HCT116 (cell line): ENCODE measurements around the gene PRLR. TPM values are rescaled to one million over a fixed set of nuclear protein-coding genes. Genes with fewer than 3 reads are reported as not detected.
A peak's percentile ranks its signal among the peaks of the same experiment; 100 is the strongest.

Experiments
- ATAC-seq: fragments of 200-7000 bp; cut with Tn5 transposase; 2 replicates; pipeline ENCODE4 v1.9.1; 2020; ENCODE audit warnings: mild to moderate bottlenecking, moderate library complexity
- BruUV-seq: library from RNA; stranded (reverse); fragments of 400-500 nt; replicated peaks from 2 replicates; lab custom pipeline; 2021; lab: Mats Ljungman, UMichigan
- CTCF ChIA-PET: fragments of 300-600 bp; sonication (Branson Sonifier 250); formaldehyde crosslinking; loops from one replicate; lab custom pipeline; 2021; ENCODE audit warnings: antibody characterized with exemption; lab: Charles Lee
- POLR2A ChIA-PET: fragments of 300-600, 350-600 bp; sonication (Branson Sonifier 250); formaldehyde crosslinking; loops from one replicate; lab custom pipeline; 2021; ENCODE audit warnings: antibody characterized with exemption; lab: Charles Lee
- RAD21 ChIA-PET, 2 experiments: fragments of 300-600 bp; sonication (Branson Sonifier 250); formaldehyde crosslinking; loops; one replicate each; lab custom pipeline; 2023; ENCODE audit warnings: low total read pairs in 2 of 2; ENCODE audit not compliant: uncharacterized antibody in 2 of 2, unreplicated experiment in 2 of 2, low non-redundant PET in 1 of 2; lab: Charles Lee
- DNase-seq: peaks from one replicate; pipeline ENCODE4 v3.0.0-alpha.2; 2010; ENCODE audit warnings: low read depth, low spot score
- H2AFZ ChIP-seq: fragments of 200-600 bp; shearing (Covaris generic), sonication (generic); 2 replicates; pipeline ENCODE4 v1.6.1; 2017; ENCODE audit warnings: low read depth, mixed run types, mixed read lengths, antibody characterized with exemption, low read length; ENCODE audit not compliant: poor library complexity, severe bottlenecking
- H3K27ac ChIP-seq: 2 replicates; pipeline ENCODE4 v1.5.1; 2012; ENCODE audit warnings: low read depth, low read length
- H3K27me3 ChIP-seq: fragments of 200-600 bp; sonication (generic); 2 replicates; pipeline ENCODE4 v1.6.1; 2016; ENCODE audit warnings: mixed run types, low read length, mixed read lengths; ENCODE audit not compliant: insufficient read depth
- H3K36me3 ChIP-seq, 2 experiments: fragments of 200-500 bp in 1 of 2; fragments of 200-600 bp in 1 of 2; sonication (Bioruptor generic) in 1 of 2; sonication (generic) in 1 of 2; 2 replicates each; pipeline versions ENCODE4 v1.5.1 to v1.6.1; 2014 to 2016; ENCODE audit warnings: low read length in 2 of 2, inconsistent platforms in 1 of 2, mixed read lengths in 1 of 2, mixed run types in 1 of 2; ENCODE audit not compliant: insufficient read depth in 2 of 2, control insufficient read depth in 1 of 2
- H3K4me1 ChIP-seq, 2 experiments: fragments of 200-600 bp in 1 of 2; sonication (generic) in 1 of 2; 2 replicates each; pipeline versions ENCODE4 v1.5.1 to v1.6.1; 2012 to 2017; ENCODE audit warnings: low read length in 2 of 2, inconsistent platforms in 1 of 2, mild to moderate bottlenecking in 1 of 2, mixed read lengths in 1 of 2, mixed run types in 1 of 2, moderate library complexity in 1 of 2; ENCODE audit not compliant: insufficient read depth in 2 of 2, control insufficient read depth in 1 of 2
- H3K4me2 ChIP-seq: fragments of 200-600 bp; sonication (generic); 2 replicates; pipeline ENCODE4 v1.6.1; 2017; ENCODE audit warnings: mixed run types, low read length, mixed read lengths
- H3K4me3 ChIP-seq, 2 experiments: fragments of 200-600 bp in 1 of 2; sonication (generic) in 1 of 2; replicated peaks in 1 of 2; 2 replicates each; pipeline ENCODE4 v1.5.1; 2011 to 2016; ENCODE audit warnings: low read length in 2 of 2, control low read depth in 1 of 2, low read depth in 1 of 2, mild to moderate bottlenecking in 1 of 2, mixed read lengths in 1 of 2, mixed run types in 1 of 2
- H3K79me2 ChIP-seq: fragments of 200-600 bp; sonication (generic); 2 replicates; pipeline ENCODE4 v1.6.1; 2017; ENCODE audit warnings: mild to moderate bottlenecking, mixed run types, low read length, moderate library complexity, mixed read lengths; ENCODE audit not compliant: insufficient read depth
- H3K9ac ChIP-seq: fragments of 200-600 bp; sonication (generic); 2 replicates; pipeline ENCODE4 v1.6.1; 2016; ENCODE audit warnings: low read length, mixed read lengths
- H3K9me2 ChIP-seq: fragments of 200-600 bp; sonication (generic), shearing (Covaris generic); 2 replicates; pipeline ENCODE4 v1.6.1; 2017; ENCODE audit warnings: mixed run types, mild to moderate bottlenecking, moderate library complexity; ENCODE audit not compliant: insufficient read depth
- H3K9me3 ChIP-seq, 2 experiments: fragments of 200-500 bp in 1 of 2; fragments of 200-600 bp in 1 of 2; sonication (Bioruptor generic) in 1 of 2; sonication (generic) in 1 of 2; 2 replicates each; pipeline ENCODE4 v1.6.1; 2014 to 2017; ENCODE audit warnings: low read length in 2 of 2, mixed read lengths in 2 of 2, inconsistent platforms in 1 of 2, low read depth in 1 of 2, mild to moderate bottlenecking in 1 of 2, mixed run types in 1 of 2, moderate library complexity in 1 of 2; ENCODE audit not compliant: control insufficient read depth in 1 of 2, insufficient read depth in 1 of 2
- H4K20me1 ChIP-seq: fragments of 200-600 bp; sonication (generic), shearing (Covaris generic); 2 replicates; pipeline ENCODE4 v1.6.1; 2017; ENCODE audit warnings: mixed run types, mild to moderate bottlenecking, moderate library complexity; ENCODE audit not compliant: insufficient read depth
- CTCF ChIP-seq, 3 experiments: fragments of 200-600 bp in 1 of 3; sonication (generic) in 1 of 3; IDR thresholded peaks in 2 of 3; conservative IDR thresholded peaks in 1 of 3; 2 replicates each; pipeline ENCODE4 v1.5.1; 2012 to 2017; ENCODE audit warnings: low read depth in 2 of 3, low read length in 2 of 3, antibody characterized with exemption in 1 of 3, borderline replicate concordance in 1 of 3, control low read depth in 1 of 3, mild to moderate bottlenecking in 1 of 3, mixed read lengths in 1 of 3, mixed run types in 1 of 3, moderate library complexity in 1 of 3; ENCODE audit not compliant: insufficient read depth in 1 of 3
- EGR1 ChIP-seq: IDR thresholded peaks from 2 replicates; pipeline ENCODE4 v1.6.1; 2012; ENCODE audit warnings: low read depth
- EZH2 ChIP-seq: fragments of 200-600 bp; sonication (generic); IDR thresholded peaks from 2 replicates; pipeline ENCODE4 v1.6.1; 2017; ENCODE audit warnings: antibody characterized with exemption, mixed run types
- EZH2phosphoT487 ChIP-seq: fragments of 200-600 bp; IDR thresholded peaks from 2 replicates; pipeline ENCODE4 v1.6.1; 2018; ENCODE audit warnings: antibody characterized with exemption, borderline replicate concordance
- POLR2A ChIP-seq: IDR thresholded peaks from 2 replicates; pipeline ENCODE4 v1.7.0; 2011; ENCODE audit warnings: borderline replicate concordance; ENCODE audit not compliant: insufficient read depth, insufficient read length; ENCODE audit errors: extremely low read depth
- REST ChIP-seq: IDR thresholded peaks from 2 replicates; pipeline ENCODE4 v1.6.1; 2012; ENCODE audit warnings: low read depth
- SP1 ChIP-seq: IDR thresholded peaks from 2 replicates; pipeline ENCODE4 v1.6.1; 2012; ENCODE audit warnings: low read depth
- SRF ChIP-seq: IDR thresholded peaks from 2 replicates; pipeline ENCODE4 v1.6.1; 2012; ENCODE audit warnings: low read depth
- TCF7L2 ChIP-seq: IDR thresholded peaks from 2 replicates; pipeline ENCODE4 v1.7.0; 2011; ENCODE audit warnings: borderline replicate concordance, inconsistent platforms; ENCODE audit not compliant: insufficient read depth, insufficient read length; ENCODE audit errors: extremely low read depth
- YY1 ChIP-seq: IDR thresholded peaks from 2 replicates; pipeline ENCODE4 v1.6.1; 2011; ENCODE audit warnings: low read length, low read depth, moderate library complexity, mild to moderate bottlenecking; ENCODE audit not compliant: insufficient replicate concordance; ENCODE audit errors: extremely low read depth
- ZBTB33 ChIP-seq: IDR thresholded peaks from 2 replicates; pipeline ENCODE4 v1.6.1; 2011; ENCODE audit warnings: mild to moderate bottlenecking, low read length, moderate library complexity; ENCODE audit not compliant: insufficient replicate concordance; ENCODE audit errors: extremely low read depth
- ZNF274 ChIP-seq: fragments of 200-500 bp; sonication (Bioruptor generic); IDR thresholded peaks from 2 replicates; pipeline ENCODE4 v1.6.1; 2014; ENCODE audit warnings: mild to moderate bottlenecking, low read depth, low read length, inconsistent platforms
- intact Hi-C: fragments of 100-400 bp; cut with micrococcal nuclease; formaldehyde crosslinking; loops from 2 replicates; pipeline ENCODE4 v1.10.0; 2022
- total RNA-seq: library from RNA; stranded (reverse); gene quantifications from one replicate; pipeline ENCODE4 v1.2.1, GENCODE V29; 2021; ENCODE audit not compliant: unreplicated experiment

Gene PRLR
- total RNA-seq, 1 experiment from 2014 or later, result 0.10 TPM

GRCh38 chr5:35220967-35221366, 9.3 kb downstream of the PRLR start (continued):
- no peak for TF ChIP-seq REST
- no peak for TF ChIP-seq EZH2
- no peak for TF ChIP-seq YY1
- no peak for TF ChIP-seq EZH2phosphoT487
- no peak for TF ChIP-seq CTCF (IDR thresholded peaks at IDR 0.05 in 2 of 3, conservative IDR thresholded peaks at IDR 0.05 in 1 of 3; ENCODE audit: borderline replicate concordance in 1 of 3, insufficient read depth in 1 of 3, low read depth in 2 of 3, low read length in 2 of 3)
- TF ChIP-seq EGR1, result no peak

GRCh38 chr5:35218981-35219380, 11.3 kb downstream of the PRLR start:
- Histone ChIP-seq H3K4me3 (no peak overlapping the region), H2AFZ (no peak overlapping the region), H3K4me1 (no peaks in the 10 kb centered on the region), H3K9me3 (no peaks in the 10 kb centered on the region), H3K27ac (no peak overlapping the region), H3K27me3 (0 out of 2 replicates have a peak, but pooled peaks cover 13% of the 10 kb centered on the region), H3K36me3 (no peaks in the 10 kb centered on the region), H3K79me2 (no peaks in the 10 kb centered on the region), H3K9me2 (no peaks in the 10 kb centered on the region), H3K9ac (no peak overlapping the region), H3K4me2 (no peak overlapping the region), H4K20me1 (no peaks in the 10 kb centered on the region)
- ChIA-PET RAD21 (no interaction called here), POLR2A (no interaction called here), CTCF (no interaction called here)
- intact Hi-C loops, result no loop called here
- ATAC-seq (peak; percentile 22; the same call in 1 of the 2 replicates), DNase-seq (no peak)
- TF ChIP-seq EZH2phosphoT487 (no peak), ZBTB33 (no peak), SRF (no peak), POLR2A (no peak), SP1 (no peak), ZNF274 (no peak), CTCF (IDR thresholded peaks at IDR 0.05 in 2 of 3, conservative IDR thresholded peaks at IDR 0.05 in 1 of 3; ENCODE audit: borderline replicate concordance in 1 of 3, insufficient read depth in 1 of 3, low read depth in 2 of 3, low read length in 2 of 3) (peak in 1 of 3 experiments; percentile 22; a peak in 1 of 6 replicates), TCF7L2 (no peak)
- no TSS peak for BruUV-seq
